HUES64 (cell line): ENCODE measurements around the gene VASN.

Experiments used
- H3K27ac ChIP-seq: 2 replicates; pipeline ENCODE4 v1.7.0; 2013; ENCODE audit warnings: low read depth, low read length, inconsistent platforms
- H3K27me3 ChIP-seq: 2 replicates; pipeline ENCODE4 v1.6.1; 2013; ENCODE audit warnings: mild to moderate bottlenecking, low read length; ENCODE audit not compliant: insufficient read depth
- H3K36me3 ChIP-seq: 2 replicates; pipeline ENCODE4 v1.6.1; 2013; ENCODE audit warnings: mild to moderate bottlenecking, low read length; ENCODE audit not compliant: insufficient read depth
- H3K4me1 ChIP-seq: 2 replicates; pipeline ENCODE4 v1.6.1; 2013; ENCODE audit warnings: mild to moderate bottlenecking, low read length, moderate library complexity; ENCODE audit not compliant: insufficient read depth
- H3K4me3 ChIP-seq: 2 replicates; pipeline ENCODE4 v1.5.1; 2013; ENCODE audit warnings: mild to moderate bottlenecking, low read length, moderate library complexity
- H3K9ac ChIP-seq: 2 replicates; pipeline ENCODE4 v1.6.1; 2013; ENCODE audit warnings: mild to moderate bottlenecking, low read depth, low read length
- H3K9me3 ChIP-seq: 2 replicates; pipeline ENCODE4 v1.6.1; 2013; ENCODE audit warnings: low read depth, low read length; ENCODE audit not compliant: insufficient read depth
- WGBS: fragments of 150-250, 120-280 bp; methylation state at CpG from one replicate; pipeline ENCODE4 v1.1.7; 2013; ENCODE audit warnings: missing lambda C conversion rate; 5-methylcytosine and 5-hydroxymethylcytosine counted together

Gene VASN

DNA sequence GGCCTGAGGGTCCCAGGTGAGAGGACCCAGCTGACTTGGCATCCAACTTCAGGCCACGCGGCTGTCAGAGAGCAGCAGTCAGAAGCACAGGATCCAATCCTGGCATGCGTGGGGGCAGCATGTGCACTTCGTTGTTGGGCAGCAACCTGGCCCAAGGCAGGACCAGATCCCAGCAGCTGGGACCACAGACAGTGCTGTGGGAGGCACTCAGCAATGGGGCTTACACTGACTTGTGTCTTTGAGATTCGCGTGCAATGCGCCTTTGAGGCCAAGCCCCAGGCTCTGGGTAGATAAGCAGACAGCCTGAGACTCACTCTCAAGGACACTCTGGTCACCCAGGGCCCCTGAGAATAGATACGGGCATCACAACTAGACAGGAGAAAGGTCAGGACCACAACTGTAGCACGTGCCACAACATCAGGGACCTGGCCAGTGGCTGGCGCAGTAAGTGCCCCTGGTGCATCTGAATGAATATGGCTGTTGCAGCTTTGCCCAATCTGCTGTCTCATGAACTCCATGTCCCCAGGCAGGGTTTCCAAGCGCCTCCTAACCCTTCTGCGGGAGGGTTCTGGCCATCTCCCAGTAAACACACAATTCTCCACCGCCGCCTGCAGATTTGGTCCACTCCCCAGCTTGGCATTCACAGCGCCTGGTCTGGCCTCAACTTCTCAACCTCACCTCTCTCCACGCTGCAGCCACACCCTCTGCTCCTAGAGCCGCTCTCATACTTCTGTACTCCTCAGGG, 23.7 kb upstream of the VASN start:
- Histone ChIP-seq H3K27ac (no peak overlapping the region), H3K4me1 (peaks cover 4% of the 10 kb centered on the region; the same call in 1 of the 2 replicates), H3K36me3 (peaks cover 36% of the 10 kb centered on the region), H3K9ac (peak overlapping the region; percentile 13; the same call in 1 of the 2 replicates), H3K4me3 (no peak overlapping the region), H3K9me3 (no peaks in the 10 kb centered on the region), H3K27me3 (no peaks in the 10 kb centered on the region)
- 95% methylated on average over 17 of the region's 17 CpGs for WGBS

DNA sequence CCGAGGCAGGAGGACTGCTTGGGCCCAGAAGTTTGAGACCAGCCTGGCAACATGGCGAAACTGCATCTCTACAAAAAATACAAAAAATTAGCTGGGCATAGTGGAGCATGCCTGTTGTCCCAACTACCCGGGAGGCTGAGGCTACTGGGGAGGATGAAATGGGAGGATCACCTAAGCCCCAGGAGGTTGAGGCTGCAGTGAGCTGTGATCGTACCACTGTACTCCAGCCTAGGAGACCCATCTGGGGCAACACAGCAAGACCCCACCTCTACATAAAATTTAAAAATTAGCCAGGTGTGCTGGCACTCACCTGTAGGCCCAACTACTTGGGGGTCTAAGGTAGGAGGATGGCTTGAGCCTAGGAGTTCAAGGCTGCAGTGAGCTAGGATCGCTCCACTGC, 22.3 kb upstream of the VASN start:
- Histone ChIP-seq H3K27ac (no peak overlapping the region), H3K9ac (no peak overlapping the region), H3K36me3 (peaks cover 31% of the 10 kb centered on the region), H3K9me3 (no peaks in the 10 kb centered on the region), H3K4me1 (peaks cover 4% of the 10 kb centered on the region; the same call in 1 of the 2 replicates), H3K4me3 (0 out of 2 replicates have a peak overlapping the region, but pooled peaks have one; percentile 95), H3K27me3 (no peaks in the 10 kb centered on the region)
- 99% methylated on average over 5 of the region's 5 CpGs for WGBS

DNA sequence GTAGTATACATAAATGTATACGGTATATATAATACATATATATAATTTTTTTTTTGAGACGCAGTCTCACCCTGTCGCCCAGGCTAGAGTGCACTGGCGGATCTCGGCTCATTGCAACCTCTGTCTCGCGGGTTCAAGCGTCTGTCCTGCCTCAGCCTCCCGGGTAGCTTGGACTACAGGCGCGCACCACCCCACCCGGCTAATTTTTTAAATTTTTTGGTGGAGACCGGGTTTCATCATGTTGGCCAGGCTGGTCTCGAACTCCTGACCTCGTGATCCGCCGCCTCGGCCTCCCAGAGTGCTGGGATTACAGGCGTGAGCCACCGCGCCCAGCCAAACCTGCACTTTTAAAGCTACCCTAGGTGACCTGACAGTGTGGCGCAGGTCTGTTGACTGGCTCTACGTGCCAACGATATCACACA, 21.3 kb upstream of the VASN start:
- H3K4me3 ChIP-seq, result peak overlapping the region; percentile 95
- 32% methylated on average over 23 of the region's 24 CpGs for WGBS
- H3K36me3 ChIP-seq, result peaks cover 25% of the 10 kb centered on the region
- no peaks in the 10 kb centered on the region for H3K9me3 ChIP-seq
- H3K27me3 ChIP-seq, result no peaks in the 10 kb centered on the region
- peaks cover 4% of the 10 kb centered on the region; the same call in 1 of the 2 replicates for H3K4me1 ChIP-seq
- peak overlapping the region; percentile 88 for H3K9ac ChIP-seq
- H3K27ac ChIP-seq, result peak overlapping the region; percentile 84; the same call in 1 of the 2 replicates

DNA sequence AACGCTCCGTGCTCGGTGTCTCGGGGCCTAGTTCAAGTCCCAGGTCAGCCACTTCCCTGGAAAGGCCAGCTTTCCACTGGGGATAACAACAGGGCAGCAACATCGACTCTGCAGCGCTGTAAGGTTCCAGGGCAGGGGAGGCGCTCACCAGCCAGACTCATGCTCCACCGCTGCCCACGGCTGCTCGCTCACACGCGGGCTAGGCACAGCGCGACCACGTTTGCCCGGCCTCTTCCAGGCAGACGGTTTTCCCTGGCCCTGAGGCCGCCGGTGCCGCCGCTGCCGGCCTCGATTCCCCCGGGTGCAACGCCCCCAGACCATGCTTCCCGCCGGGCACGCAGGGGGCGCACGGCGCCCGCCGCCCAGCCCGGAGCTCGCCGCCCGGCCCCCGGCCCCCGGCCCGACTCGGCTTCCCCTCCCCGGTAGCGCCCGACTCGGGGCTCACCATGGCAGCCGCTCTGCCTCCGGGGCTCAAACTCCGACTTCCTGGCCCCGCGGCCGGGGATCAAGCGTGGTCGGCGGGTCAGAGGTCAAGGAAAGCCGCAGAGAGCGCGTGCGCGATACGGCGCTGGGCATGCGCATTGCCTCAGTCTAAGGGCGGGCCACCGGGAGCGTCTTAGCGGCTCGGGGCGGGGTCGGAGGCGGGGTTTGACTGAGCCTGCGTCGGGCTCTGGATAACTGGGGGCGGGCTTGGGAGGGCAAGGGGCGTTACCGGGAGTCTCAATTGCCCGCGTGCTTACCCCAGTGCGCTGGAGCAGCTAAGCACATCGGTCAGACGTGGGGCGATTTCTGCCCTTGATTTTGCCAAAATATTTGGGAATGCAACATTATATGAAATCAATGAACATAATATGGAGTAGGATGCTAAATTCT, 20.6 kb upstream of the VASN start, which contains the start of gene PAM16:
Gene PAM16, minus strand, starts transcription at position 535 of the 873 bp plus-strand sequence. Its CDS starts 87 bp downstream, at position 448.
- no peaks in the 10 kb centered on the region for H3K9me3 ChIP-seq
- peaks cover 18% of the 10 kb centered on the region; the same call in 1 of the 2 replicates for H3K36me3 ChIP-seq
- H3K4me3 ChIP-seq, result peak within 1 kb of the TSS; percentile 95
- peak within 1 kb of the TSS; percentile 84; the same call in 1 of the 2 replicates for H3K27ac ChIP-seq
- H3K4me1 ChIP-seq, result peaks cover 4% of the 10 kb centered on the region; the same call in 1 of the 2 replicates
- no peaks in the 10 kb centered on the region for H3K27me3 ChIP-seq
- under 1% methylated on average over 81 of the region's 81 CpGs for WGBS
- H3K9ac ChIP-seq, result peak within 1 kb of the TSS; percentile 88

DNA sequence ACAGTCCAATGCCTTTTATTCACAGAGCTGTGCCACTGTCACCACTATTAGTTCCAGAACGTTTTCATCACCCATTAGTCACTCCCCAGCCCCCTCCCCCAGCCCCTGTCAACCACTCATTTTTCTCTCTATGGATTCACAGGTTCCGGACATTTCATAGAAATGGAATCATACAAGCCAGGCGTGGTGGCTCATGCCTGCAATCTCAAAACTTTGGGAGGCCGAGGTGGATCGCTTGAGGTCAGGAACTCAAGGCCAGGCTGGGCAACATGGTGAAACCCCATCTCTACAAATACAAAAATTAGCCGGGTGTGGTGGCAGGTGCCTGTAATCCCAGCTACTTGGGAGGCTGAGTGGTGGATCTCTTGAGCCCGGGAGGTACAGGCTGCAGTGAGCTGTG, 19.8 kb upstream of the VASN start:
- H3K27ac ChIP-seq, result no peak overlapping the region
- H3K4me3 ChIP-seq, result no peak overlapping the region
- H3K9me3 ChIP-seq, result no peaks in the 10 kb centered on the region
- H3K36me3 ChIP-seq, result peaks cover 15% of the 10 kb centered on the region; the same call in 1 of the 2 replicates
- peaks cover 4% of the 10 kb centered on the region; the same call in 1 of the 2 replicates for H3K4me1 ChIP-seq
- no peaks in the 10 kb centered on the region for H3K27me3 ChIP-seq
- no peak overlapping the region for H3K9ac ChIP-seq
- WGBS, result 86% methylated on average over 7 of the region's 7 CpGs

DNA sequence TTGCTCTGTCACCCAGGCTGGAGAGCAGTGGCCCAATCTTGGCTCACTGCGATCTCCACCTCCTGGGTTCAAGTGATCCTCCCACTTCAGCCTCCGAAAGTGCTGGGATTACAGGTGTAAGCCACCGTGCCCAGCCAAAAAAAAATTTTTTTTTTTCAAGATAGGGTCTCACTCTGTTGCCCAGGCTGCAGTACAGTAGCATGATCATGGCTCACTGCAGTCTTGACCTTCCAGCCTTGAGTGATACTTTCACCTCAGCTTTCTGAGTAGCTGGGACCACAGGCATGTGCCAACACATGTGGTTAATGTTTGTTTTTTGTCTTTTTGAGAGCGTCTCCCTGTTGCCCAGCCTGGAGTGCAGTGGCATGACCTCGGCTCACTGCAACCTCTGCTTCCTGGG, 18.8 kb upstream of the VASN start:
- Histone ChIP-seq H3K27ac (no peak overlapping the region), H3K4me1 (peaks cover 4% of the 10 kb centered on the region; the same call in 1 of the 2 replicates), H3K9ac (no peak overlapping the region), H3K4me3 (no peak overlapping the region), H3K27me3 (no peaks in the 10 kb centered on the region), H3K36me3 (peaks cover 8% of the 10 kb centered on the region; the same call in 1 of the 2 replicates), H3K9me3 (no peaks in the 10 kb centered on the region)
- WGBS, result 94% methylated on average over 5 of the region's 5 CpGs

DNA sequence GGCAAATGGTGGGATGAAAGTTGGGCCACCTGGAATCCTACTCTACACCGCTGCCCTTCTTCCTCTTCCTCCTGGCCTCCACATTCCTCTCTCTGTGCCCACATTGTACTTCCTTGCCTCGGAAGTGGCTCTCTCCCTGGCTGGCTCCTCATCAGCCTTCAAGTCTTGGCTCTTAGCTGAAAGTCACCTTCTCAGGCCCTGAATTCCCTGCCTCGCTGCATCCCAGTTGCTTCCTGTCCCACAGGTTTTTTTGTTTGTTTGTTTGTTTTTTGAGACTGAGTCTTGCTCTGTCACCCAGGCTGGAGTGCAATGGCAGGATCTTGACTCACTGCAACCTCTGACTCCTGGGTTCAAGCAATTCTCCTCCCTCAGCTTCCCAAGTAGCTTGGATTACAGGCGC, 18.0 kb upstream of the VASN start:
- Histone ChIP-seq H3K9me3 (no peaks in the 10 kb centered on the region), H3K4me1 (peaks cover 4% of the 10 kb centered on the region; the same call in 1 of the 2 replicates), H3K4me3 (no peak overlapping the region), H3K27me3 (no peaks in the 10 kb centered on the region), H3K27ac (no peak overlapping the region), H3K36me3 (peaks cover 2% of the 10 kb centered on the region; the same call in 1 of the 2 replicates), H3K9ac (no peak overlapping the region)
- 96% methylated on average over 4 of the region's 4 CpGs for WGBS

DNA sequence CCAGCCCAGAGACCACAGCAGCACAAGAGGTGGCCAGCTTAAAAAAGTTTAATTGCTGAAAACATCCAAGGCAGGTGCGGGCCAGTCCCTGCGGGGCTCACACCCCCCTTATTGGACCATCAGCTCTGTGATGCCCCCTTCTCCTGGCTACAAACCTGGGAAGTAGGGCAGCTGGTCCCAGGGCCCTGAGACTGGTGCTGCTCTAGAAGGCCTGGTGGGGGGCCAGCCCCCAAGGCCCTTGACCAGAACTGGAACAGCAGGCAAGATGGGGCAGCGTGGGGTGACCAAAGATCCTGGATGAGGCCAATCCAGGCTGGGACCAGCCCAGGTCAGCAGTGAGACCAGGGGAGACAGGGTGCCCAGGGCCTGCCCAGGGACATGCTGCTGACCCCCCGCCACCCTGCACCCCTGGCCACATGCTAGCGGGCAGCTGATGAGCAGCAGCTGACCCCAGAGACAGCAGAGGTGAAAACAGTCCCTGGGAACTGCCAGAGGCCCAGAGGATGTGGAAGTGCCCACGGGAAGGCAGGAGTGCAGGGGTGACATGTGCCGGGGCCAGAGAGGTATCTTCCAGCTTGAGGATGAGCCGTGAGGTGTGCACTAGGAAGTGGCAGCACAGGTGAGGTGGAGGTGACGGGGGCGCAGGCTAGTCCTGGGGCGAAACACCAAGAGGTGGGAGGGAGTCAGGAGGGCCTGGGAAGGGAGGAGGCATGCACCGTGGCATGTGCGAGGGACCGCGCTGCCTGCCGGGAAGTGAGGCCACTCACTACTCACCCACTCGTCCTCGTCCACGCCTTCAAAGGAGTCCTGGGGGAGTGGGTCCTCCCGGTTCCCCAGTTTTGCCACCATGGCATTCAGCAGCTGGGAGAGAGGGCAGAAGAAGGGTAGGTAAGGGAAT, 16.9 kb upstream of the VASN start:
- peaks cover 4% of the 10 kb centered on the region; the same call in 1 of the 2 replicates for H3K4me1 ChIP-seq
- H3K27me3 ChIP-seq, result no peaks in the 10 kb centered on the region
- H3K27ac ChIP-seq, result no peak overlapping the region
- H3K9me3 ChIP-seq, result no peaks in the 10 kb centered on the region
- WGBS, result 93% methylated on average over 19 of the region's 20 CpGs
- no peak overlapping the region for H3K4me3 ChIP-seq
- no peak overlapping the region for H3K9ac ChIP-seq
- no peaks in the 10 kb centered on the region for H3K36me3 ChIP-seq

DNA sequence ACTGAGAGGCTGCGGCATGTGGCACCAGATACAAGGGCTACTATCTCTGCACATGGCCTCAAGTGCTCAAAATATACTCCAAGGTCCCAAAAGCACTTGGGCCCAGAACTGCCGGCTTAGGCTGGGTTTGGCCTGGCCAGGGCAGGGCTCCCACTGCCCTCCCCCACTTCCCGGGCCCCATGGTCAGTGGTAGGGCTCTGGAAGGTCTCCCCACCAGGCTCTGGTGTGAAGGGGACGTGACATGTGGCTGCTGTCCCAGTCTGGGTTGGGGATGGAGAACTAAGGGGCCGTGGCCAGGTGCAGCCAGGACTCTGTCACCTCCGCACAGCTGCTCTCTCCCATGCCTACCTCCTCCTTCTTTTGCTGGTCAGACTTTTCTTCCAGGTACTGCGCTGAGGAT, 14.8 kb upstream of the VASN start:
- no peak overlapping the region for H3K9ac ChIP-seq
- no peaks in the 10 kb centered on the region for H3K27me3 ChIP-seq
- H3K4me1 ChIP-seq, result no peaks in the 10 kb centered on the region
- 0 out of 2 replicates have a peak, but pooled peaks cover 2% of the 10 kb centered on the region for H3K36me3 ChIP-seq
- WGBS, result 87% methylated on average over 7 of the region's 7 CpGs
- H3K4me3 ChIP-seq, result no peak overlapping the region
- H3K9me3 ChIP-seq, result no peaks in the 10 kb centered on the region
- H3K27ac ChIP-seq, result no peak overlapping the region

DNA sequence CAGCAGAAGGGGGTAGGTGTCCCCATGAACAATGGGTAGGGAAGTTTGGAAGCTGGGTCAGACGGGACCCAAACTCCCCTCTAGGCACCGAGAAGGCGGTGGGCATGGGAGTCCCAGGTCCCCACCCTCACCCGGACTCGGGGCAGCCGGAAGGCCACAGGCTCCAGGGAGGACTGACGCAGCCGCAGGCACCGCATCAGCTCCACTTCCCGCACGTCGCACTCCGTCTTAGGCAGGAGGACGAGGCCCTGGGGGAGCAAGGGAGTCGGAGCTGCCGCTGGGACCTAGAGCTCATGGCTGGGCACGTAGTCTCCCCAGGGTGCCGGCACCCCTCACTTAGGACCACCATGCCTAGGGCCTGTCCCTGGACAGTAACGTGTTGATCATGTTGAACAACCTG, 13.4 kb upstream of the VASN start:
- Histone ChIP-seq H3K27ac (no peak overlapping the region), H3K36me3 (0 out of 2 replicates have a peak, but pooled peaks cover 3% of the 10 kb centered on the region), H3K4me1 (no peaks in the 10 kb centered on the region)

More for the DNA sequence above, 13.4 kb upstream of the VASN start:
- no peaks in the 10 kb centered on the region for H3K27me3 ChIP-seq
- no peak overlapping the region for H3K9ac ChIP-seq
- H3K9me3 ChIP-seq, result no peaks in the 10 kb centered on the region
- WGBS, result 96% methylated on average over 19 of the region's 19 CpGs
- H3K4me3 ChIP-seq, result no peak overlapping the region
